ENCODE results near the gene PTPRE. TPM values are rescaled to one million over a fixed set of nuclear protein-coding genes. Genes with fewer than 3 reads are reported as not detected.

The PTPRE gene
- polyA plus RNA-seq, 1 donor from 2014 or later = 4.1 TPM

GRCh38 chr10:128025951-128026350 lies 119.0 kb downstream of the PTPRE start:
- Histone ChIP-seq H3K9ac (ENCODE audit: low read length) (no peak overlapping the region), H3K9me3 (ENCODE audit: low read length) (no peaks in the 10 kb centered on the region), H4K20me1 (ENCODE audit: insufficient read depth) (no peaks in the 10 kb centered on the region), H3F3A (ENCODE audit: insufficient read depth, low read length, poor library complexity, severe bottlenecking) (no peaks in the 10 kb centered on the region), H2AFZ (ENCODE audit: low read depth, low read length) (no peak overlapping the region), H3K9me2 (ENCODE audit: insufficient read depth, low read length) (no peaks in the 10 kb centered on the region), H3K4me3 (ENCODE audit: low read length) (no peak overlapping the region), H3K79me2 (replicated peaks; ENCODE audit: insufficient read depth, low read length) (no peaks in the 10 kb centered on the region), H3K27me3 (ENCODE audit: insufficient read depth, low read depth, low read length) (no peaks in the 10 kb centered on the region), H3K27ac (ENCODE audit: low read length) (no peak overlapping the region), H3K36me3 (ENCODE audit: insufficient read depth, low read length) (no peaks in the 10 kb centered on the region), H3K4me2 (ENCODE audit: low read length) (no peak overlapping the region)
- TF ChIP-seq MXI1 (conservative IDR thresholded peaks at IDR 0.05; ENCODE audit: poor library complexity, severe bottlenecking) = no peak
- TF ChIP-seq CTCF (IDR thresholded peaks at IDR 0.05; ENCODE audit: poor library complexity, severe bottlenecking) = no peak
- TF ChIP-seq EP300 (conservative IDR thresholded peaks at IDR 0.05; ENCODE audit: poor library complexity, severe bottlenecking) = no peak
- no peak for TF ChIP-seq SMC3 (conservative IDR thresholded peaks at IDR 0.05; ENCODE audit: poor library complexity)
- no peak for TF ChIP-seq TAF1 (IDR thresholded peaks at IDR 0.05; ENCODE audit: low read depth)
- TF ChIP-seq EZH2 (IDR thresholded peaks at IDR 0.05; ENCODE audit: borderline replicate concordance, insufficient read depth, low read length, poor library complexity, severe bottlenecking) = no peak
- no peak for TF ChIP-seq RAD21 (conservative IDR thresholded peaks at IDR 0.05)
- no peak for TF ChIP-seq REST (IDR thresholded peaks at IDR 0.05; ENCODE audit: borderline replicate concordance)
- TF ChIP-seq POLR2AphosphoS5 (IDR thresholded peaks at IDR 0.05) = no peak

- Histone ChIP-seq H3F3A (ENCODE audit: insufficient read depth, low read length, poor library complexity, severe bottlenecking) (no peaks in the 10 kb centered on the region), H3K27me3 (ENCODE audit: insufficient read depth, low read depth, low read length) (no peaks in the 10 kb centered on the region), H3K9ac (ENCODE audit: low read length) (no peak overlapping the region), H3K27ac (ENCODE audit: low read length) (no peak overlapping the region), H3K79me2 (replicated peaks; ENCODE audit: insufficient read depth, low read length) (no peaks in the 10 kb centered on the region), H3K4me2 (ENCODE audit: low read length) (no peak overlapping the region), H3K9me2 (ENCODE audit: insufficient read depth, low read length) (no peaks in the 10 kb centered on the region), H3K9me3 (ENCODE audit: low read length) (no peaks in the 10 kb centered on the region), H3K4me3 (ENCODE audit: low read length) (no peak overlapping the region), H2AFZ (ENCODE audit: low read depth, low read length) (no peak overlapping the region), H3K36me3 (ENCODE audit: insufficient read depth, low read length) (no peaks in the 10 kb centered on the region), H4K20me1 (ENCODE audit: insufficient read depth) (no peaks in the 10 kb centered on the region)
- TF ChIP-seq SMC3 (conservative IDR thresholded peaks at IDR 0.05; ENCODE audit: poor library complexity) (no peak), REST (IDR thresholded peaks at IDR 0.05; ENCODE audit: borderline replicate concordance) (no peak), RAD21 (conservative IDR thresholded peaks at IDR 0.05) (no peak), EZH2 (IDR thresholded peaks at IDR 0.05; ENCODE audit: borderline replicate concordance, insufficient read depth, low read length, poor library complexity, severe bottlenecking) (no peak), MXI1 (conservative IDR thresholded peaks at IDR 0.05; ENCODE audit: poor library complexity, severe bottlenecking) (no peak), CTCF (IDR thresholded peaks at IDR 0.05; ENCODE audit: poor library complexity, severe bottlenecking) (no peak), TAF1 (IDR thresholded peaks at IDR 0.05; ENCODE audit: low read depth) (no peak), POLR2AphosphoS5 (IDR thresholded peaks at IDR 0.05) (no peak), EP300 (conservative IDR thresholded peaks at IDR 0.05; ENCODE audit: poor library complexity, severe bottlenecking) (no peak)
Observed at GRCh38 chr10:128026615-128027300, 119.9 kb downstream of the PTPRE start.

Measured in neural cell (in vitro differentiated cells).